ENCODE results near the gene OBSCN.

Gene OBSCN, protein sequence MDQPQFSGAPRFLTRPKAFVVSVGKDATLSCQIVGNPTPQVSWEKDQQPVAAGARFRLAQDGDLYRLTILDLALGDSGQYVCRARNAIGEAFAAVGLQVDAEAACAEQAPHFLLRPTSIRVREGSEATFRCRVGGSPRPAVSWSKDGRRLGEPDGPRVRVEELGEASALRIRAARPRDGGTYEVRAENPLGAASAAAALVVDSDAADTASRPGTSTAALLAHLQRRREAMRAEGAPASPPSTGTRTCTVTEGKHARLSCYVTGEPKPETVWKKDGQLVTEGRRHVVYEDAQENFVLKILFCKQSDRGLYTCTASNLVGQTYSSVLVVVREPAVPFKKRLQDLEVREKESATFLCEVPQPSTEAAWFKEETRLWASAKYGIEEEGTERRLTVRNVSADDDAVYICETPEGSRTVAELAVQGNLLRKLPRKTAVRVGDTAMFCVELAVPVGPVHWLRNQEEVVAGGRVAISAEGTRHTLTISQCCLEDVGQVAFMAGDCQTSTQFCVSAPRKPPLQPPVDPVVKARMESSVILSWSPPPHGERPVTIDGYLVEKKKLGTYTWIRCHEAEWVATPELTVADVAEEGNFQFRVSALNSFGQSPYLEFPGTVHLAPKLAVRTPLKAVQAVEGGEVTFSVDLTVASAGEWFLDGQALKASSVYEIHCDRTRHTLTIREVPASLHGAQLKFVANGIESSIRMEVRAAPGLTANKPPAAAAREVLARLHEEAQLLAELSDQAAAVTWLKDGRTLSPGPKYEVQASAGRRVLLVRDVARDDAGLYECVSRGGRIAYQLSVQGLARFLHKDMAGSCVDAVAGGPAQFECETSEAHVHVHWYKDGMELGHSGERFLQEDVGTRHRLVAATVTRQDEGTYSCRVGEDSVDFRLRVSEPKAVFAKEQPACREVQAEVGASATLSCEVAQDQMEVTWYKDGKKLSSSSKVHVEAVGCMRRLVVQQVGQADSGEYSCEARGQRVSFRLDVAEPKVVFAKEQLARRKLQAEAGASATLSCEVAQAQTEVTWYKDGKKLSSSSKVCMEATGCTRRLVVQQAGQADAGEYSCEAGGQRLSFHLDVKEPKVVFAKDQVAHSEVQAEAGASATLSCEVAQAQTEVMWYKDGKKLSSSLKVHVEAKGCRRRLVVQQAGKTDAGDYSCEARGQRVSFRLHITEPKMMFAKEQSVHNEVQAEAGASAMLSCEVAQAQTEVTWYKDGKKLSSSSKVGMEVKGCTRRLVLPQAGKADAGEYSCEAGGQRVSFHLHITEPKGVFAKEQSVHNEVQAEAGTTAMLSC (N-terminal part only)

GRCh38 chr1:228207851-228208821 is at the start of gene OBSCN:
TSS of gene OBSCN (plus strand) at chr1:228208044. CDS start at chr1:228211784, 3,740 bp downstream.
- DNase-seq (ENCODE audit: low read depth) = no peak

DNA sequence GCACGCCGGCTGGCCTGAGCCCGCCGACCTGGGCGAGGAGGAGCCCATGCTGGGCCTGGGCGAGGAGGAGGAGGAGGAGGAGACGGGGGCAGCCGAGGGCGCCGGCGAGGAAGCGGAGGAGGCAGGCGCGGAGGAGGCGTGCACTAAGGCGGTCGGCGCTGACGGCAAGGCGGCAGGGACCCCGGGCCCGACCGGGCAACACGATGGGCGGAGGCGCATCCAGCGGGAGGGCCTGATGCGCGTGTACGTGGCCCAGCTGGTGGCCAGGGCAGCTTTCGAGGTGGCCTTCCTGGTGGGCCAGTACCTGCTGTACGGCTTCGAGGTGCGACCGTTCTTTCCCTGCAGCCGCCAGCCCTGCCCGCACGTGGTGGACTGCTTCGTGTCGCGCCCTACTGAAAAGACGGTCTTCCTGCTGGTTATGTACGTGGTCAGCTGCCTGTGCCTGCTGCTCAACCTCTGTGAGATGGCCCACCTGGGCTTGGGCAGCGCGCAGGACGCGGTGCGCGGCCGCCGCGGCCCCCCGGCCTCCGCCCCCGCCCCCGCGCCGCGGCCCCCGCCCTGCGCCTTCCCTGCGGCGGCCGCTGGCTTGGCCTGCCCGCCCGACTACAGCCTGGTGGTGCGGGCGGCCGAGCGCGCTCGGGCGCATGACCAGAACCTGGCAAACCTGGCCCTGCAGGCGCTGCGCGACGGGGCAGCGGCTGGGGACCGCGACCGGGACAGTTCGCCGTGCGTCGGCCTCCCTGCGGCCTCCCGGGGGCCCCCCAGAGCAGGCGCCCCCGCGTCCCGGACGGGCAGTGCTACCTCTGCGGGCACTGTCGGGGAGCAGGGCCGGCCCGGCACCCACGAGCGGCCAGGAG is 49.5 kb upstream of the OBSCN start:
- DNase-seq (ENCODE audit: low read depth) = no peak

DNA sequence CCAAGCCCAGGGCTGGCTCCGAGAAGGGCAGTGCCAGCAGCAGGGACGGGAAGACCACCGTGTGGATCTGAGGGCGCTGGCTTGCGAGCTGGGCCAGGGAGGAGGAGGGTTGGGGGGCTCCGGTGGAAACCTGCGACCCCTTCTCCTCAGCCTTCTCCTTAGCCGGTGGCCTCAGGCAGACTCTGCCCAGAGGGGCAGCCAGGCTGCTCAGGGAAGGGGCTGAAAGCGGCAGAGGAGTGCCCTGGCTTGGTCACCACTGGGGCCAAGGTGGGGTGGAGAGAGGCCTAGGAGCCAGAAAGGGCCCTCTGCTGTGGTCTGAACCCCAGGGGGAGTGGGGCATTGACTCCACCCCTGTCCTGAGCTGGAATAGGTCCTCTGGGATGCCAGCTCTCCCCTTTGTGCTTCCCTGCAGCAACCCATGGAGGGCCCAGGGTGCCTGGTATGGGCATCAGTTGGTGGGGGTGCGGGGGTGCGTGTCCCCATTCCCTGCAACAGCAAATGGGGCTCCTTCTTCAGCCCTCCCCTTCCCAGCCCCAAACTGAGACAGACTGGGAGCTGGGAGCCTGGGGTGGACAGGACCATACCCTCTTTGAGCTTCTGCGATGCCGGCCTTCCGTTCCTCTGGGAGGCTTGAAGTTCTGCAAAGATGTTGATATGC is 48.7 kb upstream of the OBSCN start:
- no peak for DNase-seq (ENCODE audit: low read depth)

DNA sequence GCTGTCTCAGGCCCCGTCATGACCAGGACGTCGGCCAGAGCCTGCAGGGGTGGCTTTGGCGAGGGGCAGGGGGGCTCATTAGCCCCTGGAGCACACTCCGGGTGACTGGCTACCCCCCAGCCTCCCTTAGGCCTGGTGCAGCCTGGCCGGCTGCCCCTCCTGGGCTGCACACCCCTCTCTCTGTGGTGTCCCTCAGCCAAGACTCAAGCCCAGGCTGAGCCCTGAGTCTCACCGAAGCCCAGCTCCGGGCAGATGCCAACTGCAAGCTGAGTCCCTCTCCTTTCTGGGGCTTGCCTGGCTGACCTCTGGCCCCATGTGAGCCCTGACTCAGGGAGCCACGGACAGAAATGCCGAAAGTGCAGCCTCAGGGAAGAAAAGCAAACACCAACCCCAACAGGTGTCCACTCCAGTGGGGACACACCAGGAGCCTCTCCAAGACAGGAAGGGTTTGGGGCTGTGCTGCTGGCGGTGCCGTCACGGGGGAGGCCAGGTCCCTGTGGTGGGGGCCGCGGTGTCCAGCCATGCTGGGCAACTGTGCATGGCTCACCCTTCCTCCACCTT is 47.6 kb upstream of the OBSCN start:
- no peak for DNase-seq (ENCODE audit: low read depth)

GRCh38 chr1:228161362-228161761 is 46.5 kb upstream of the OBSCN start:
- DNase-seq (ENCODE audit: low read depth) = no peak

DNA sequence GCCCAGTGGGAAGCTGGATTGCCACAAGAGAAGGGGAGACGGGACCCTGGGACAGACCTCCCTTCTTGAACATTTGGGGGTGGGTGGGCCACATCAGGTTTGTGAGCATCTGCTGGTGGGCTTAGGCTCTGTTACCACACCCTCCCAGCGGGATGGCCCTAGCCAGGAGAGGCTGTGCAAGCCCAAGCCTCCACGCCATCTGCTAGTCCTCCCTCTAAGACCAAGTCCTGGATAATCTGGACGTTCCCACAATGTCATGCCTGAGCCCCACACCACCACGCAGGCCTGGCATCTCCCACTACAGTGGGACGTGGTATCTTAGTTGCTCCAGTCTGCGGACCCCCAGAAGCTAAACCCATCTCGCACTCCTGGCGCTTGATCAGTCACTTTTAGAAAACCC is 46.0 kb upstream of the OBSCN start:
- DNase-seq (ENCODE audit: low read depth) = no peak

DNA sequence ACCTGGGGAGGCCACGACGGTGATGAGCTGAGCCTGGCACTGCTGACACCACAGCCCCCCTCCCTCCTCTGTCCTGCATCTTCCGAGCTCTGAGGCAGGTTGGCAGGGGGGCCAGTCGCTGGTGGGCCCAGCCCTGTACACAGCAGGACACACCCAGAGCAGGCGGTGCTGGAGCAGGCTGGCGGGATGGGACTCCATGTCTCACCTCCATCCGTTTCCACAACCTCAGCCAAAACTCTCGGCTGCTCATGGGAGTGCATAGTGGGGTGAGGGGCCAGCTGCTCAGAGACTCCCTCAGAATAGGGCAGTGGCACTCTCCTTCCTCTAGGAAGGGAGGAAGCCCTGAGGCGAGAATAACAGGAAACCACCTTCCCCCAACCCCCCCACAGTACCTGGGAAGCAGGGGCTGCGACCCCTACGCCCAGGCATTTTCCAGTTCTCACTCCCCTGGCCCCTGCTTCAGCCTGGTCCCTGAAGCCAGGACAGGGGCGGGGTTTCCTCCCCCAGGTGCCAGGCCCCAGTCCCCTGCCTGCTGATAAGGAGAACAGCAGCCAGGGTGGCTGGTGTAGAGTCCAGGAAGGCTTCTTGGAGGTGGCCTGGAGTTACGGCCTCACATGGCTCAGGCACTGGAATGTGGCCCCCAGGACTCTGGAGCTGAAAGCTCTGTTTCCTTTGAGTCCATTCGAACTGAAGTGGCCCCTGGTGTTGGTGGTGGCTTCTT is 45.4 kb upstream of the OBSCN start:
- DNase-seq (ENCODE audit: low read depth) = no peak

- no peak for DNase-seq (ENCODE audit: low read depth)
Measured at GRCh38 chr1:228163007-228163753, 44.7 kb upstream of the OBSCN start.

DNA sequence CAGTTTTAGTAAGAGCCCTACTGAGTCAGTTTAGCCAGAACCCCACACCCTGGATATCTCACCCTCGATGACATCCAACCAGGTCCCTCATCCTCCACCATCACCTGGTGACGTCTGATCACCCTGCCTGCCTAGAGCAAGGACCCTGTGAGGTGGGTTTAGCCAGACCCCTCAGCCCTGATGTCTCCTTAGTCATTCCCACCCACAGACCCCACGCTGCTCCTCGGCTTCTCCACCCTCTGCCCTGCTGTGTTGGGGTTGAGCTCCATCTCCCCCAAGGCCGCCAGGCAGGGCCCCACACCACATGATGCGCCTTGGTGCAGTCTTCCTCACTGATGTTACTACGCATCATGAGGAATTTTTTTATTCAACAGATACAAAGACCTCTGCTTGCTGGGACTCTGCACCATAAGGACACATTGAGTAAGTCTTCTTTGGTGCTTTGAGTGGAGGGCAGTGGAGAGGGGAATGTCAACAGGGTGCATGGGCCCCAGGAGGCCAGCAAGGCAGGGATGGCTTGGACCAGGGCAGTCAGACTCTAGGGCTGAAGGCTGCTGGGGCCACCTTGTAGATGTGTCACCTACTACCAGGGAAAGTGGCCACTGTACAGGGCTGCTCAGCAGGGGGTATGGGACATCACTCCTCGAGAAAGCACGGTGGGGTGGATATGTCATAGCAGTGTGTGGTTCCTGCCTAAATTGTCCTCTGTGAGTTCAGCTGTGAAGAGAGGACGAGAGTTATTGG is 43.9 kb upstream of the OBSCN start:
- DNase-seq (ENCODE audit: low read depth) = no peak

- no peak for DNase-seq (ENCODE audit: low read depth)
Measured at GRCh38 chr1:228164561-228165371, 43.1 kb upstream of the OBSCN start.

- peak; percentile 99 for DNase-seq (ENCODE audit: low read depth)
Measured at GRCh38 chr1:228165372-228166169, 42.3 kb upstream of the OBSCN start, which contains the start of gene IBA57. TSS of gene IBA57 (plus strand) at chr1:228165804. CDS start at chr1:228165817, 13 bp downstream.

DNA sequence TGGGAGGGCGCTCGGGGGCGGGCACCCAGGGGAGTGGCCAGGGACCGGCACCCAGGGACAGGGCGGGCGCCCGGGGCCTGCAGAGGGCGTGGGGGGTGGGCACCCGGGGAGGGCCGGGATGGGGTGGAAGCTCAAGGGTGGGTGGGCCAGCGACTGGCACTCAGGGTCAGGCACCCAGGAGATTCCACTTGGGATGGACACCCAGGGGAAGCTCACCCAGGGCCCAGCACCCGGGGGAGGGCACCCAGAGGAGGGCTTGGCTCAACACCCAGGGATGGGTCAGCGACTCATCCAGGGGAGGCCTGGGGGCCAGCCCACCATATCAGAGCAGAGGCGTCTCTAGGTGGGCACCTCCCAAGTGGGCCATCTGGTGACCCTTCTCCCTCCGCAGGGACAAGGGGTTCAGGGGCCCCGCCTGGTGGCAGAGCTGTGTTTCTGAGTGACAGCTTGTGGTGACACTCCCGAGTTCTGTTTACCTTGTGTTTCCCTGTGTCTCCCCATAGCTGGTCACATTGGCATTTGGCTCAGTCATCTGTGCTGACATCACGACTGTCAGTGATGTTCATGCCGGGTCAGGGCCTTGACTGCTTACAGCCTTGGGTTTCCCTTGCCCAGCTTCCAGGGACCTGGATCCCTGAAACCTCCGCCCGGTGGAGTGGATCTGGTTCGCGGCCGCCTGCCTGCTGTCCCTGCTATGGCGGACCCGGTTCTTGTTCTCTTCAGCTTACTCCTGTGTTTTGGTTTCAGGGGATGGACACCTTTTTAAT is 41.5 kb upstream of the OBSCN start:
- peak; percentile 44 for DNase-seq (ENCODE audit: low read depth)

DNA sequence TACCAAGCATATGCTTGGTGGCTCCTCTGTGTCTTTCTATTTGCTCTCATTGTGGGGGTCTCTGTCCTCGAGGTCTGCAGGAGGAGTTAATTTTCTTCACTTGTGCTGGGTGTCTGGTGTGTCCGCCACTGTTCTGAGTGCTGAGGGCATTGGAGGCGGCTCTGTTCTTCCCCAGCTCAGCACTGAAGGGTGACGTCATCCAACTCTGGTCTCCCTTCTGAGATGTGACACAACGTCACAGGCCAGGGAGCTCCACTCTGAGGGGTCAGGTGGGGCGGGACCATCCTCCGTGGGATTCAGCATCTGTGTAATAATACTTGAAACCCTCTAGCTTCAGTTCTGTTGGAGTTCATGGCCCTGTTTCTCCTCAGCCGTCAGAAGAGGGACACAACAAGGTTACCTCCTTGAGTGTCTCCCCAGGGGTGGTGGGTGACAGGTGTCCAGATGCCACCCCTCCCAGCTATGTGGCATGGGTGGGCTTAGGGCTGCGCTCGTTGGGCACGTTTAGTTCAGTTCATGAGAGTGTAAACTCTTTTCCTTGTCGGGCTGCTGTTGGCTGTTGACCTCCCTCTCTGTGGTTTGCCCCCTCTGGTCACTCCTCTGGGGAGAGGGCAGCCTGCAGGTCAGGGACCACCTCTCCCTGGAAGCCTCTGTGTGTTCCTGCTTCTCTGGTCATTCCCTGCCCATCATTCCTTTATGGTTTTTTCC is 39.1 kb upstream of the OBSCN start:
- DNase-seq (ENCODE audit: low read depth) = no peak

DNA sequence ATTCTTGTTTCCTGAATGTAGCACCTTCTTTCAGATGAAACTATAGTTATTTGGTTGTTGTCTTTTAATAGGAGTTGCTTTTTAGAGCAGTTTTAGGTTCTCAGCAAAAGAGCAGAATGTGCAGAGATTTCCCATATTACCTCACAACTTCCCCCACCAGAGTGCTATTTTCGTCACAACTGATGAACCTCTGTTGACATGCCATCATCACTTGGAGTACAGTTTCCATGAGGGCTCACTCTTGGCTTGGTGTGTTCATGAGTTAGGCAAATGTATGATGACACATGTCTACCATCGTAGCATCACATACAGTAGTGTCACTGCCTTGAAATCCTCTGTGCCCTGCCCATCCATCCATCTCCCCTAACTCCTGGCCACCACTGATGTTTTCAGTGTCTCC is 38.5 kb upstream of the OBSCN start:
- DNase-seq (ENCODE audit: low read depth) = no peak

Data from activated T-cell treated with anti-CD3 and anti-CD28 coated beads for 1 hour (primary cell).